Measurements from ENCODE around the gene CDH15. TPM values are rescaled to one million over a fixed set of nuclear protein-coding genes. Genes with fewer than 3 reads are reported as not detected.
A peak's percentile ranks its signal among the peaks of the same experiment; 100 is the strongest.

The CDH15 gene
- total and polyA plus RNA-seq, 2 of the 13 experiments (the other 11 are each of a cell fraction or from before 2014, with no cell fraction given), result 0.74 to 2.2 TPM

DNA sequence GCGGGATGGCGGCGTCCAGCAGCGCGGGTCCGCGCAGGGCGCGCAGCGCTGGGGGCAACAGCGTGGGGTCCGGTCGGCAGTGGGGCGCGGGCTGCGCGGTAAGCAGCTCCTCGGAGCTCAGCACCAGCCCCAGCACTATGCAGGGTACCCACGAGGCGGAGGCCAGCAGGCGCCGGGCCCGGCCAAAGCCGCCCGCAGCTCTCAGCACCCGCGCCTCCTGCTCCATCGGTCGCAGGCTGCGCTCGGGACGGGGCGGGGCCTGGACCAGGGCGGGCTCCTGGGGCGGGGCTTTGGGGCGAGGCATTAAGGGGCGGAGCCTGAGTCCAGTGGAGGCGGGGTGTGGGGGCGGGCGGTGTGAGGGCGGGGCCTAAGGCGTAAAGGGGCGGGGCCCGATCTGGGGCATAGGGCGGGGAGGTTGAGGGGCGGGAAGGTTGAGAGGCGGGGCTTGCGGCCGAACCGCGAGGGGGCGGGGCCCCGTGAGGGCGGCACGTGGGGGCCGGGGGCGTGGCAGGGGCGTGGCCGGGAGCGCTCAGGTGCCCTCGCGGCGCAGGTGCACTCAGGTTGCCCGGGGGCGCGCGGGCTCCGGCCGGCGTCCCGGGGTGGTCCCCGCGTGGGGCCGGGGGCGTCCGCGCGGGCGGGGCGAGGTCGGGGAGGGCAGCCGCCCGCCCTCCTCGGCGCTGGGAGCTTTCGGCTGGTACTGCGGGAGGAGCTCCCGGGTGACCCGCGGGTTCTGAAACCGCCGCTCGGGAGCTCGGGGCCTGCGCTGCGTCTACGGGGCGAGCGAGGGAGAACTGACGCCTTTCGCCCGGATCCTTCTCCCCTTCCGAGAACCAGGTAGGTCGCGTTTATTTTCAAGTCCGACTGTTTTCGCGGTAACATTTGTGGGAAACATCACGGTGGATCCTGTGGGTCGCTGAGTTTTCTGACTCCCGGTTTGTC lies 30.2 kb downstream of the CDH15 start (continued):
- TF ChIP-seq, protein P1, sequence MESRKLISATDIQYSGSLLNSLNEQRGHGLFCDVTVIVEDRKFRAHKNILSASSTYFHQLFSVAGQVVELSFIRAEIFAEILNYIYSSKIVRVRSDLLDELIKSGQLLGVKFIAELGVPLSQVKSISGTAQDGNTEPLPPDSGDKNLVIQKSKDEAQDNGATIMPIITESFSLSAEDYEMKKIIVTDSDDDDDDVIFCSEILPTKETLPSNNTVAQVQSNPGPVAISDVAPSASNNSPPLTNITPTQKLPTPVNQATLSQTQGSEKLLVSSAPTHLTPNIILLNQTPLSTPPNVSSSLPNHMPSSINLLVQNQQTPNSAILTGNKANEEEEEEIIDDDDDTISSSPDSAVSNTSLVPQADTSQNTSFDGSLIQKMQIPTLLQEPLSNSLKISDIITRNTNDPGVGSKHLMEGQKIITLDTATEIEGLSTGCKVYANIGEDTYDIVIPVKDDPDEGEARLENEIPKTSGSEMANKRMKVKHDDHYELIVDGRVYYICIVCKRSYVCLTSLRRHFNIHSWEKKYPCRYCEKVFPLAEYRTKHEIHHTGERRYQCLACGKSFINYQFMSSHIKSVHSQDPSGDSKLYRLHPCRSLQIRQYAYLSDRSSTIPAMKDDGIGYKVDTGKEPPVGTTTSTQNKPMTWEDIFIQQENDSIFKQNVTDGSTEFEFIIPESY (CRISPR knock-in tag; IDR thresholded peaks at IDR 0.05), result no peak
- TF ChIP-seq, protein P2, sequence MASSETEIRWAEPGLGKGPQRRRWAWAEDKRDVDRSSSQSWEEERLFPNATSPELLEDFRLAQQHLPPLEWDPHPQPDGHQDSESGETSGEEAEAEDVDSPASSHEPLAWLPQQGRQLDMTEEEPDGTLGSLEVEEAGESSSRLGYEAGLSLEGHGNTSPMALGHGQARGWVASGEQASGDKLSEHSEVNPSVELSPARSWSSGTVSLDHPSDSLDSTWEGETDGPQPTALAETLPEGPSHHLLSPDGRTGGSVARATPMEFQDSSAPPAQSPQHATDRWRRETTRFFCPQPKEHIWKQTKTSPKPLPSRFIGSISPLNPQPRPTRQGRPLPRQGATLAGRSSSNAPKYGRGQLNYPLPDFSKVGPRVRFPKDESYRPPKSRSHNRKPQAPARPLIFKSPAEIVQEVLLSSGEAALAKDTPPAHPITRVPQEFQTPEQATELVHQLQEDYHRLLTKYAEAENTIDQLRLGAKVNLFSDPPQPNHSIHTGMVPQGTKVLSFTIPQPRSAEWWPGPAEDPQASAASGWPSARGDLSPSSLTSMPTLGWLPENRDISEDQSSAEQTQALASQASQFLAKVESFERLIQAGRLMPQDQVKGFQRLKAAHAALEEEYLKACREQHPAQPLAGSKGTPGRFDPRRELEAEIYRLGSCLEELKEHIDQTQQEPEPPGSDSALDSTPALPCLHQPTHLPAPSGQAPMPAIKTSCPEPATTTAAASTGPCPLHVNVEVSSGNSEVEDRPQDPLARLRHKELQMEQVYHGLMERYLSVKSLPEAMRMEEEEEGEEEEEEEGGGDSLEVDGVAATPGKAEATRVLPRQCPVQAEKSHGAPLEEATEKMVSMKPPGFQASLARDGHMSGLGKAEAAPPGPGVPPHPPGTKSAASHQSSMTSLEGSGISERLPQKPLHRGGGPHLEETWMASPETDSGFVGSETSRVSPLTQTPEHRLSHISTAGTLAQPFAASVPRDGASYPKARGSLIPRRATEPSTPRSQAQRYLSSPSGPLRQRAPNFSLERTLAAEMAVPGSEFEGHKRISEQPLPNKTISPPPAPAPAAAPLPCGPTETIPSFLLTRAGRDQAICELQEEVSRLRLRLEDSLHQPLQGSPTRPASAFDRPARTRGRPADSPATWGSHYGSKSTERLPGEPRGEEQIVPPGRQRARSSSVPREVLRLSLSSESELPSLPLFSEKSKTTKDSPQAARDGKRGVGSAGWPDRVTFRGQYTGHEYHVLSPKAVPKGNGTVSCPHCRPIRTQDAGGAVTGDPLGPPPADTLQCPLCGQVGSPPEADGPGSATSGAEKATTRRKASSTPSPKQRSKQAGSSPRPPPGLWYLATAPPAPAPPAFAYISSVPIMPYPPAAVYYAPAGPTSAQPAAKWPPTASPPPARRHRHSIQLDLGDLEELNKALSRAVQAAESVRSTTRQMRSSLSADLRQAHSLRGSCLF (CRISPR knock-in tag; IDR thresholded peaks at IDR 0.05; ENCODE audit: borderline replicate concordance), result 0 out of 2 replicates have a peak, but pooled peaks have one; percentile 32
- TF ChIP-seq ZNF713 (CRISPR knock-in tag; IDR thresholded peaks at IDR 0.05) (no peak), MXI1 (IDR thresholded peaks at IDR 0.05; ENCODE audit: borderline replicate concordance, low read depth, low read length) (peak; percentile 67; the same call in 1 of the 3 replicates), NFRKB (IDR thresholded peaks at IDR 0.05) (no peak), FOXA3 (CRISPR knock-in tag; IDR thresholded peaks at IDR 0.05) (no peak), PAX8 (CRISPR knock-in tag; IDR thresholded peaks at IDR 0.05; ENCODE audit: borderline replicate concordance) (no peak), ZNF562 (CRISPR knock-in tag; IDR thresholded peaks at IDR 0.05; ENCODE audit: borderline replicate concordance) (no peak), STAT5B (CRISPR knock-in tag; IDR thresholded peaks at IDR 0.05) (no peak), POLR2G (IDR thresholded peaks at IDR 0.05; ENCODE audit: low read depth, low read length) (peak; percentile 82), HES4 (CRISPR knock-in tag; IDR thresholded peaks at IDR 0.05; ENCODE audit: borderline replicate concordance) (peak; percentile 70; the same call in 1 of the 2 replicates), NKX3-1 (CRISPR knock-in tag; IDR thresholded peaks at IDR 0.05) (no peak)
- TF ChIP-seq, protein P3, sequence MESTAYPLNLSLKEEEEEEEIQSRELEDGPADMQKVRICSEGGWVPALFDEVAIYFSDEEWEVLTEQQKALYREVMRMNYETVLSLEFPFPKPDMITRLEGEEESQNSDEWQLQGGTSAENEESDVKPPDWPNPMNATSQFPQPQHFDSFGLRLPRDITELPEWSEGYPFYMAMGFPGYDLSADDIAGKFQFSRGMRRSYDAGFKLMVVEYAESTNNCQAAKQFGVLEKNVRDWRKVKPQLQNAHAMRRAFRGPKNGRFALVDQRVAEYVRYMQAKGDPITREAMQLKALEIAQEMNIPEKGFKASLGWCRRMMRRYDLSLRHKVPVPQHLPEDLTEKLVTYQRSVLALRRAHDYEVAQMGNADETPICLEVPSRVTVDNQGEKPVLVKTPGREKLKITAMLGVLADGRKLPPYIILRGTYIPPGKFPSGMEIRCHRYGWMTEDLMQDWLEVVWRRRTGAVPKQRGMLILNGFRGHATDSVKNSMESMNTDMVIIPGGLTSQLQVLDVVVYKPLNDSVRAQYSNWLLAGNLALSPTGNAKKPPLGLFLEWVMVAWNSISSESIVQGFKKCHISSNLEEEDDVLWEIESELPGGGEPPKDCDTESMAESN (CRISPR knock-in tag; conservative IDR thresholded peaks at IDR 0.05), result 0 out of 2 replicates have a peak, but pooled peaks have one; percentile 53
- TF ChIP-seq, protein P4, sequence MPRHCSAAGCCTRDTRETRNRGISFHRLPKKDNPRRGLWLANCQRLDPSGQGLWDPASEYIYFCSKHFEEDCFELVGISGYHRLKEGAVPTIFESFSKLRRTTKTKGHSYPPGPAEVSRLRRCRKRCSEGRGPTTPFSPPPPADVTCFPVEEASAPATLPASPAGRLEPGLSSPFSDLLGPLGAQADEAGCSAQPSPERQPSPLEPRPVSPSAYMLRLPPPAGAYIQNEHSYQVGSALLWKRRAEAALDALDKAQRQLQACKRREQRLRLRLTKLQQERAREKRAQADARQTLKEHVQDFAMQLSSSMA (CRISPR knock-in tag; IDR thresholded peaks at IDR 0.05), result no peak
- TF ChIP-seq, protein P5, sequence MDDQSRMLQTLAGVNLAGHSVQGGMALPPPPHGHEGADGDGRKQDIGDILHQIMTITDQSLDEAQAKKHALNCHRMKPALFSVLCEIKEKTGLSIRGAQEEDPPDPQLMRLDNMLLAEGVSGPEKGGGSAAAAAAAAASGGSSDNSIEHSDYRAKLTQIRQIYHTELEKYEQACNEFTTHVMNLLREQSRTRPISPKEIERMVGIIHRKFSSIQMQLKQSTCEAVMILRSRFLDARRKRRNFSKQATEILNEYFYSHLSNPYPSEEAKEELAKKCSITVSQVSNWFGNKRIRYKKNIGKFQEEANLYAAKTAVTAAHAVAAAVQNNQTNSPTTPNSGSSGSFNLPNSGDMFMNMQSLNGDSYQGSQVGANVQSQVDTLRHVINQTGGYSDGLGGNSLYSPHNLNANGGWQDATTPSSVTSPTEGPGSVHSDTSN (CRISPR knock-in tag; IDR thresholded peaks at IDR 0.05; ENCODE audit: borderline replicate concordance), result no peak
